ENCODE results near the gene CCNG1.

CCNG1 gene

DNA sequence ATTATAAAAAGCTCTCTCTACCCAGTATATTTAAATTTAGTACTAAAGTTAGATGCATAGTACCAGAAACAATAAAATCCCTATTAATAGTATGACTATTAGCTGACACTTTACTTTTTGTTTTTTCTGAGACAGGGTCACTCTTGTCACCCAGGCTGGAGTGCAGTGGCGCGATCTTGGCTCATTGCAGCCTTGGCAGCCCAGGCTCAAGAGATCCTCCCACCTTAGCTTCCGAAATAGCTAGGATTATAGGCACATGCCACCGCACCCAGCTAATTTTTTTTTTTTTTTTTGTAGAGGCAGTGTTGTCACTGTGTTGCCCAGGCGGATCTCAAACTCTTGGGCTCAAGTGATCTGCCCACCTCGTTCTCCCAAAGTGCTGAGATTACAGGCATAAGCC is 8.0 kb downstream of the CCNG1 start:
- H3K79me2 ChIP-seq (ENCODE audit: insufficient read depth, low read length) = peaks cover 16% of the 10 kb centered on the region
- peaks cover 9% of the 10 kb centered on the region for H4K20me1 ChIP-seq (ENCODE audit: insufficient read depth, low read length, poor library complexity, severe bottlenecking)
- no peak overlapping the region for H3K4me2 ChIP-seq (ENCODE audit: low read depth, low read length, poor library complexity, severe bottlenecking)
- H3K27me3 ChIP-seq (ENCODE audit: insufficient read depth, low read length, poor library complexity, severe bottlenecking) = no peaks in the 10 kb centered on the region
- TF ChIP-seq, protein P1, sequence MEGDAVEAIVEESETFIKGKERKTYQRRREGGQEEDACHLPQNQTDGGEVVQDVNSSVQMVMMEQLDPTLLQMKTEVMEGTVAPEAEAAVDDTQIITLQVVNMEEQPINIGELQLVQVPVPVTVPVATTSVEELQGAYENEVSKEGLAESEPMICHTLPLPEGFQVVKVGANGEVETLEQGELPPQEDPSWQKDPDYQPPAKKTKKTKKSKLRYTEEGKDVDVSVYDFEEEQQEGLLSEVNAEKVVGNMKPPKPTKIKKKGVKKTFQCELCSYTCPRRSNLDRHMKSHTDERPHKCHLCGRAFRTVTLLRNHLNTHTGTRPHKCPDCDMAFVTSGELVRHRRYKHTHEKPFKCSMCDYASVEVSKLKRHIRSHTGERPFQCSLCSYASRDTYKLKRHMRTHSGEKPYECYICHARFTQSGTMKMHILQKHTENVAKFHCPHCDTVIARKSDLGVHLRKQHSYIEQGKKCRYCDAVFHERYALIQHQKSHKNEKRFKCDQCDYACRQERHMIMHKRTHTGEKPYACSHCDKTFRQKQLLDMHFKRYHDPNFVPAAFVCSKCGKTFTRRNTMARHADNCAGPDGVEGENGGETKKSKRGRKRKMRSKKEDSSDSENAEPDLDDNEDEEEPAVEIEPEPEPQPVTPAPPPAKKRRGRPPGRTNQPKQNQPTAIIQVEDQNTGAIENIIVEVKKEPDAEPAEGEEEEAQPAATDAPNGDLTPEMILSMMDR (conservative IDR thresholded peaks at IDR 0.05; ENCODE audit: low read length) = no peak
- TF ChIP-seq EZH2phosphoT487 (IDR thresholded peaks at IDR 0.05; ENCODE audit: borderline replicate concordance) = no peak
- H3K9me2 ChIP-seq (replicated peaks; ENCODE audit: low read depth, low read length) = no peaks in the 10 kb centered on the region
- H3K9me3 ChIP-seq (ENCODE audit: insufficient read depth, low read depth, low read length) = no peaks in the 10 kb centered on the region
- no peak overlapping the region for H3K9ac ChIP-seq (ENCODE audit: low read depth, low read length, poor library complexity, severe bottlenecking)
- no peaks in the 10 kb centered on the region for H3F3A ChIP-seq (ENCODE audit: low read depth)
- H3K36me3 ChIP-seq (ENCODE audit: insufficient read depth, low read length) = peaks cover 11% of the 10 kb centered on the region; the same call in 1 of the 2 replicates
- peaks cover 1% of the 10 kb centered on the region for H3K4me1 ChIP-seq (ENCODE audit: insufficient read depth, low read length, poor library complexity, severe bottlenecking)
- H2AFZ ChIP-seq (ENCODE audit: low read length) = no peak overlapping the region
- H3K4me3 ChIP-seq (ENCODE audit: low read length, poor library complexity, severe bottlenecking) = no peak overlapping the region

- Histone ChIP-seq H4K20me1 (ENCODE audit: insufficient read depth, low read length, poor library complexity, severe bottlenecking) (no peaks in the 10 kb centered on the region), H3K9me2 (replicated peaks; ENCODE audit: low read depth, low read length) (no peaks in the 10 kb centered on the region), H3K9ac (ENCODE audit: low read depth, low read length, poor library complexity, severe bottlenecking) (no peak overlapping the region), H3K9me3 (ENCODE audit: insufficient read depth, low read depth, low read length) (no peaks in the 10 kb centered on the region), H3F3A (ENCODE audit: low read depth) (no peaks in the 10 kb centered on the region), H3K79me2 (ENCODE audit: insufficient read depth, low read length) (0 out of 2 replicates have a peak, but pooled peaks cover under 1% of the 10 kb centered on the region), H3K4me3 (ENCODE audit: low read length, poor library complexity, severe bottlenecking) (no peak overlapping the region), H2AFZ (ENCODE audit: low read length) (no peak overlapping the region), H3K27me3 (ENCODE audit: insufficient read depth, low read length, poor library complexity, severe bottlenecking) (no peaks in the 10 kb centered on the region), H3K4me2 (ENCODE audit: low read depth, low read length, poor library complexity, severe bottlenecking) (no peak overlapping the region), H3K36me3 (ENCODE audit: insufficient read depth, low read length) (peaks cover 11% of the 10 kb centered on the region; the same call in 1 of the 2 replicates), H3K4me1 (ENCODE audit: insufficient read depth, low read length, poor library complexity, severe bottlenecking) (no peaks in the 10 kb centered on the region)
- TF ChIP-seq, protein P1 (conservative IDR thresholded peaks at IDR 0.05; ENCODE audit: low read length) = no peak
- TF ChIP-seq EZH2phosphoT487 (IDR thresholded peaks at IDR 0.05; ENCODE audit: borderline replicate concordance) = no peak
These were observed 9.8 kb downstream of the CCNG1 start for GRCh38 chr5:163447191-163447590.

GRCh38 chr5:163447875-163448274 is 10.5 kb downstream of the CCNG1 start:
- no peak overlapping the region for H3K4me2 ChIP-seq (ENCODE audit: low read depth, low read length, poor library complexity, severe bottlenecking)
- no peak overlapping the region for H2AFZ ChIP-seq (ENCODE audit: low read length)
- no peak overlapping the region for H3K9ac ChIP-seq (ENCODE audit: low read depth, low read length, poor library complexity, severe bottlenecking)
- TF ChIP-seq, protein P1 (conservative IDR thresholded peaks at IDR 0.05; ENCODE audit: low read length) = no peak
- no peak for TF ChIP-seq EZH2phosphoT487 (IDR thresholded peaks at IDR 0.05; ENCODE audit: borderline replicate concordance)
- H3K36me3 ChIP-seq (ENCODE audit: insufficient read depth, low read length) = peaks cover 5% of the 10 kb centered on the region; the same call in 1 of the 2 replicates
- no peaks in the 10 kb centered on the region for H3K9me3 ChIP-seq (ENCODE audit: insufficient read depth, low read depth, low read length)
- no peaks in the 10 kb centered on the region for H3K27me3 ChIP-seq (ENCODE audit: insufficient read depth, low read length, poor library complexity, severe bottlenecking)
- no peak overlapping the region for H3K4me3 ChIP-seq (ENCODE audit: low read length, poor library complexity, severe bottlenecking)
- no peaks in the 10 kb centered on the region for H3K9me2 ChIP-seq (replicated peaks; ENCODE audit: low read depth, low read length)
- H3F3A ChIP-seq (ENCODE audit: low read depth) = no peaks in the 10 kb centered on the region
- H3K4me1 ChIP-seq (ENCODE audit: insufficient read depth, low read length, poor library complexity, severe bottlenecking) = no peaks in the 10 kb centered on the region
- no peaks in the 10 kb centered on the region for H3K79me2 ChIP-seq (ENCODE audit: insufficient read depth, low read length)
- no peaks in the 10 kb centered on the region for H4K20me1 ChIP-seq (ENCODE audit: insufficient read depth, low read length, poor library complexity, severe bottlenecking)

Measured in Loucy (cell line).